KG1 (cell line): Measurements from ENCODE around the gene VSIG4.

Source experiments
- DNase-seq: peaks from one replicate; lab custom pipeline; 2025; lab: John Stamatoyannopoulos, UW

Gene VSIG4

GRCh38 chrX:66008328-66008970 is 31.4 kb downstream of the VSIG4 start:
- DNase-seq: no peak

DNA sequence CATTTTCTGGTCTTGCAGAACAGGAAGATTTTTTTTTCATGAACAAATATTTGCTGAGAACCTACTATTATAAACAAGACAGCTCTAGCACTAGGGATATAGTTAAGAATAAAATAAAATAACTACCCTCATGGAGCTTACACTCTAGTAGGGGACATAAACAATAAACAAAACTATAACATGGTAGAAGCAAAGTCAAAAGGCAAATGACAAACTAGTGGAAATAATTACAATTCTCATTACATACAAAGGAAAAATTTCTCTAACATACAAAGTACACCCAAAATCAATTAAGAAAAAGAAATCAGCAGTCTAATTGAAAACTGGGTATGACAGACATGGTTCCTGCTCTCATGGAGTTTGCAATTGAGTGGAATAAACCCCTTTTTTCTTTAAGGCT is 32.0 kb downstream of the VSIG4 start:
- DNase-seq: no peak

- DNase-seq: no peak
Measured at GRCh38 chrX:66005830-66006449, 33.9 kb downstream of the VSIG4 start.

DNA sequence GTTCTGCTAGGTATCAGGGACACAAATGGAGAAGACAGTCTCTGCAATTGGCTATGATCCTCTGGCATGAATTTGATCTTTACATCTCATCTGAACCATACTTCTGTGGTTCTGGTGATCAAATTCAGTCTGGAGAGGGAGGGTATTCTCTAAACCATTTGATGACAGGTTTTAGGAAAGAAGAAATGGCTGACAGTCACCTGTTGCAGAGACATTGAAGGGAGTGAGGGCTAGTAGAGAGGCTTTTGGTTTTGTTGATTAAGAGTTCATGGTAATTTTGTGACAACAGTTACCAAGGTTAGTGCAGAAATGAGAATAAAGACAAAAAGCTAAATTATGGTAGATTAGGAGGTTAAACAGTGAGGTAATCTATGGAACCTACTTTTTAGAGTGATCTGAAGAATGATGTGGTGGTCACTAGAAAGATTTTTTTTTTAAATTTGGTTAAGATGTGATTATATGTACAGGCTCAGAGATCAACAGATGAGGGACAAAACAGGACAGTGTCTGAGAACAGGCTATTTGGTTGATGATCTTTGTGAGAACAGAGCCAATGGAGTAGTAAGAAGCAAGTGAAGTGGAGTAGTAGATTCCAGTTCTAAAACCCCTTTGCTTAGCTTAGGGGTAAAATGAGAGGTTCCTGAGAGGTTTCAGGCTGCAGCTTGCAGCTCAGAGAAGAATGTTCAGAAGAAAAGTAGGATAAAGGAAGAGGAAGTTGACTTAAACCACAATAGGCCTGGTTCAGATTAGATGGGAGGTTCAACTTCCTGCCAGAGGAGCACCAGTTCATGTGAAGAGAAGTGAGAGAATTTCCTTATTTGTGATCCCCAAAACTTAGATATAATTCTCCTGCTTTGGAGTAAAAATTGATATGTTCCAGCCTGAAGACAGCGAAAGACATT is 34.7 kb downstream of the VSIG4 start:
- no peak for DNase-seq

DNA sequence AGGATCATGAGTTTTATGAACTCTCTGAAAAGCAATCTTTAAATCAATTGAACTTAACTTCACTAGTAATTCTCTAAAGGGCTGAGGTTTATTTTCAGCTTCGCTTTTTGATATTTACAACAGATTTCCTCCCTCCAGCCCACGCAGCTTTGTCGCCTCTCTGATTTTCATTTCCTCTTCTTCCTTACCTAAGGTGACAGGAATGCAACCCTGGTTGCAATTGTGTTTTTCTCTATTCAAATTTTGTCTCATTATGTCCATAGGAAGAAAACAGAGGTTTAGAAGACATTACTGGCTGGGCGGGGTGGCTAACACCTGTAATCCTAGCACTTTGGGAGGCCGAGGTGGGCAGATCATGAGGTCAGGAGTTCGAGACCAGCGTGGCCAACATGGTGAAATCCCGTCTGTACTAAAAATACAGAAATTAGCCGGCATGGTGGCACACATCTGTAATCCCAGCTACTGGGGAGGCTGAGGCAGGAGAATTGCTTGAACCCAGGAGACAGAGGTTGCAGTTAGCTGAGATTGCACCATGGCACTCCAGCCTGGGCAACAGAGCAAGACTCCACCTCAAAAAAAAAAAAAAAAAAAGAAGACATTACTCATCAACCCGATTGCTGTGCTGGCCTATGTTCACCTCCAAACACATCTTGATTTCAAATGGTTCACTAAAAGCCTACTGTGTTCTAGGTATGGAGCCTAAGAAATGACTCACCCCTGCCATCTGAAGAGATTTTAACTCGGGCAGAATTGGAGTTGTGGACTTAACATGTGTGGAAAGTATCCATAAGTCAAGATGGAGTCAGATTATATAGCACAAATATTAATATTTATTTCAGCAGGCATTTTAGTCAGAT is 36.8 kb downstream of the VSIG4 start:
- no peak for DNase-seq

DNA sequence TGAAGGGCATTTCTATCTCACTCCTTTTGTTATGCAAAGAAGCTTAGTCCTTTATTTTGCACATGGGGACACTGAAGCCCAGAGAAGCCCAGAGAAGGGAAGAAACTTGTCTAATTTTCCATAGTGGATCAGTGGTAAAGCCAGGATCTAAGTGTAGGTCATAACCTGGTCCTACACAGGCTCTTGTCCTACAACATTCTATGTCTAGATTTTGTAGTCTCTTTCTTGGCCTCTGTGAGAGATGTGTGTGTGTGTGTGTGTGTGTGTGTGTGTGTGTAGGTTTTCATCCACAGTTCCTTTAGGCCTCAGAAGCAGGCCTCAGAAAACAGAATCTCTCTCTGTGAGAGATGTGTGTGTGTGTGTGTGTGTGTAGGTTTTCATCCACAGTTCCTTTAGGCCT is 38.3 kb downstream of the VSIG4 start:
- DNase-seq: no peak

DNA sequence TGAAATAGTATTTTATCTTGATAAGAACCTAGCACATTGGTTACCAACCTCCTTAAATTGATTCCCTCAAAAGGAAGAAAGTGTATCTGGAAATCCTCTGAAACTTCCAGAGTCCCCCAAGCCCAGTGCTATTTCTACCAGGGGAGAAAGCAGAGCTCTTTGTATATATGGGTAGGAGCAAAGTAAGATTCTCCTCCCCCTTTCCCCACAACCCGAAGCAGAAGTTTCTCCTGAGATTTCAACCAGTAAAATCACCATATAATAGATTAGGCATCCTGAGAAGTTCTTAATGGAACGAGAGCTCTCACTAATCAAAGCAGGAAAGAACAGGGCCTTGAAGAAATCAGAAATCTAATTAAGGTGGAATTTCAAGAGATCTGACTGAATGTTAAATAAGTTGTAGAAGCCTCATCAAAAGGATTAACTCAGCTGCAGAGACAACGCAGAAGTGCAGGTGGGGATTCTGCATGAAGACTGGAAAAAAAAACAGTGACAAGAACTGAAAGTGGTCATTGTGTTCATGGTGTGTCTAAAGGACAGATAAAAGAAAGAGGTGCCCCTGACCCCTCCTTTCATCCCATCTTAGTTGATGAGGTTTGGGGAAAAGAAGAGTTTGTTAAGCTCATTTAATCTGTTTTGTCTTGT is 39.1 kb downstream of the VSIG4 start:
- no peak for DNase-seq

DNA sequence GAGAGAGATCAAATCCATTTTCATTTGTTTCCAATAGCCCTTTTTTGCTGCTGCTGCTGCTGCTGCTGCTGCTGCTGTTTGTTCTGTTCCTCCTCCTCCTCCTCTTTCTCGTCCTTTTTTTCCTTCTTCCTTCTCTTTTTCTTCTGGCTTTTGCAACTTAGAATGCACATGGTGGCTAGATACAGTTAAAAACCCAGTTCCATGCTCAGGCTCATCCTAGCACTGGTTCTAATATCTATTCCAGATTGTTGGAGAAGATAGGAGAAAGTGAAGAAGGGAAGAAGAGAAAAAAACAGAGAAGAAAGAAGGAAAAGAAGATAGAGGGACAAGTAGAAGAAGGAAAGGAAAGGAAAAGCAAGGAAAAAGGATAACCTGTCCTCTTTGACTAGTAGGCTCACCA is 39.7 kb downstream of the VSIG4 start:
- DNase-seq: no peak

DNA sequence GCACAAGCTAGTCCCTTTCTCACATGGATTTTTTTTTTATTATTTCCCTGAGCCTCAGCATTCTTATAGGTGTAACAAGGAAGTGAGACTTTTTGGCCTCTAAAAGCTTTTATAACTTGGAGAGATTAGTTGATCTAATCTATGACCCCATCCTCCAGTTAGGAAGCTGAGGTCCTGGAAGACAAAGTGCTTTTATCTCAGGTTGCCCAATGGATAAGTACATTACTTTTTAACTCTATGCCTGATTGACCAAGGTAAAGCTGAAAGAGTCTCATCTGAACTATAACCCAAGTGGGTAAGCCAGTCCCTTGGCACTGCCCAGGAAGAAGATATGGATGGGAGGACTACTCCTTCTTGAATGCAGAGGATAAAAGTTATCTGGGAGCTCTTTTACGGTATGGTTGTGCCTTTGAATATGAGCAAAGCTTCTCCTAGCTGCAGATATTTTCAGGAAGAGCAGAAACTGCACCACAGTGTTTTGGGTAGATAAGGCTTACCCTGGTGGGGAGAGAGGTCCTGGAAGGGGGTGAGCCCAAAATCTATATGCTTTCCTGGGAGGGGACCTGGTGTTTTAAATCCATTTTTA is 40.2 kb downstream of the VSIG4 start:
- no peak for DNase-seq

GRCh38 chrX:65999029-65999562 is 40.8 kb downstream of the VSIG4 start:
- no peak for DNase-seq

- no peak for DNase-seq
Measured at GRCh38 chrX:65997978-65998717, 41.7 kb downstream of the VSIG4 start.

DNA sequence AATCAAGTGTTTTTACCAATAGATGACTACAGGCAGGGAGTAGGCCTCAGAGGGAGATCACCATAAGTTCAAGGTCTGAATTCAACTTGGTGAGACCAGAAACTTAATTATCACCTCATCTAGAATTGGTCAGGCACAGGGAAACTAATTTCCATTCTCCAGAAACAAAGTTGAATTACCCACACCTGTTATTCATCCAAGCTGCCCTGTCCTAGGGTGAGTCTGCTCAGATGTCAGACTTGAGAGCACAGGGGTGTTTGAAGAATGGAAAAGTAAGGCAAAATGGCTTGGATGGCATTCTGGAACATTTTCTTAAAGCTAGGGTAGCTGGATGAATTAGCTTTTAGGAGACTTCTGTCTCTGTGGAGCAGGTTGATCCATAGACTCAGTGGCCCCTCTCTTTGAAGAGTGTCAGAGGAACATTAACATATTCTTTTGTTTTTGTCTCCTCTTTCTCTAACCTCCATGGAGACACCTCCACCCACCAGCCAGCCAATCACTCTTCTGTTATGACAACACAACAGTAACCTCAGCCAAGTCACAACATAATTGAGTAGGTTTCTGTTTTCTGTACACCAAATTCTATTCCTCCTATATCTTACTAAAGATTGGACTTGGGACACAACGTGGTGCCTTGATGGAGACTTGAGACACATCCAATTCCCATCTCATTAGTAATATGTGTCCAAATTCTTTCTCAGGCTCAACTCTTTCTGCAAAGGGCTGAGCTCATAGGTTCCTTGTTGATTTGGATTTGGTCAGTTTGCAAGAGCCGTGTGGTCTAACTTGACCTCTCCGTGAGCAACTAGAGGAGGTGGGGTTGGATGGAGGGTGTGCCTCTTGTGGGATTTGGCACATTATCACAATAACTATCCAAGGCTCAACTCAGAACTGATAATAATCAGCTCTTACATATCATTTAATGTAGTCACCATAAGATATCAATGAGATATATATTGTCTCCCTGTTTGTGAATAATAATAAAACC is 45.1 kb downstream of the VSIG4 start:
- no peak for DNase-seq

DNA sequence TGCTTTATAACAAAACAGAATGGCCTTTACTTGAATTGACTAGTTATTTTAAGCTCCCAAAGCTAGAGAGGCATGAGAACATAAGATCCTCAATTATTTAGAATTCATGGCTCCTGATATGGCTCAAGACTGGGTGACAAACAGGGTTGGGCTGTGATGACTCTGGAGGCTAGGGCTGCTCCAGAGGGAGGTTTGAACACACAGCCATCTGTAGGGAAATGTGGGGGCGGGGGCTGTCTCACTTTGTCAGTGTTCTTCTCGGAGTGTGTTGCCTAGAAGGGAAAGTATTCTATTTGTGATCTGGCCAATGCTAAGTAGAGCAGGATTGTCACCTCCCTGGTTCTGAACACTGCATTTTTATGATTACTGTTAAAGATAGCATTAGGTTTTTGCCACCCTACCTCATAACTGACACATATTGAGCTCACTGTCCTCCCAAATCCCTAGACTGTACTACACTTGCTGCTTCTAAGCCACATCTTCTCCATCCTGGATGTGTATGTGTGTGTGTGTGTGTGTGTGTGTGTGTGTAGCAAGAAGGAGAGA is 45.9 kb downstream of the VSIG4 start:
- DNase-seq: no peak

DNA sequence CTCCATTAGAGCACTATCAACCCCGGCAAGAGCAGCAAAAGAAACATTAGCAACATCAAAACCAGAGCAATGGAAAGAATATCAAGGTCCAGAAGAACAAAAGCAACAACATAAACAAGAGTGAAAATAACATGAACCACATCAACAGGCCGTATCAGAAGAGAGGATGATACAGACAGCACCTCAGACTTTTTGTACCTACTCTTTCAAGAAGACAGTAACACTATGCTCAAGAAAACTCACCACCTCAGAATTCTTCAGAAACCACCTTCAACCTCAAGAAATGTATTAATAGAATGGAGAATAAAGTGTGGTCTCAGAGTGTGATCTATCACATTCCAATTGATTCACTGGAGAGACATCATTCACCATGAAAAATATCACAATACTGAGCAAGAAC is 46.5 kb downstream of the VSIG4 start:
- no peak for DNase-seq

GRCh38 chrX:65990702-65991101 is 49.2 kb downstream of the VSIG4 start:
- no peak for DNase-seq

DNA sequence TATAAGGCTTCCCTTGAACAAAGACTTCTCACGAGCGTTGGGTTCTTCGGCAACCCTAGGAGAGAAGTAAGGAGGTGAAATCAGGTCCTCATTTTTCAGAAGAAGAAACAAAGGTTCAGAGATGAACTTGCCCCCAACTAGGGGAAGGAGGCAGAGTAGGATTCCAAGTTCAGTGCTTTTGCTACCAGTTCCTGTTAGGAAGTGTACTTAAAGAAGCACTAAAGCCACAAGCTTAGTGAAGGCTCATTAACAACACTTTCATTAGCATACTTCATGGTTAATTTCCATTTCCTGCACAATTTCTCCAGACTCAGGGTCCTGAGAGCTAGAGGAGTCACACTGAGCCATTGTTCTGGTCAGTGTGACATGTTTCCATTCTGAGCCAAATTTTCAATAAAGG is 52.1 kb downstream of the VSIG4 start:
- DNase-seq: no peak

- DNase-seq: no peak
Measured at GRCh38 chrX:65985922-65986588, 53.8 kb downstream of the VSIG4 start.

GRCh38 chrX:65985211-65985610 is 54.7 kb downstream of the VSIG4 start:
- DNase-seq: no peak
